ENCODE measurements around the gene FATE1. TPM values are rescaled to one million over a fixed set of nuclear protein-coding genes. Genes with fewer than 3 reads are reported as not detected.

Gene FATE1
- total RNA-seq, 2 donors from 2014 or later, result 1,003 TPM; not detected in 1

DNA sequence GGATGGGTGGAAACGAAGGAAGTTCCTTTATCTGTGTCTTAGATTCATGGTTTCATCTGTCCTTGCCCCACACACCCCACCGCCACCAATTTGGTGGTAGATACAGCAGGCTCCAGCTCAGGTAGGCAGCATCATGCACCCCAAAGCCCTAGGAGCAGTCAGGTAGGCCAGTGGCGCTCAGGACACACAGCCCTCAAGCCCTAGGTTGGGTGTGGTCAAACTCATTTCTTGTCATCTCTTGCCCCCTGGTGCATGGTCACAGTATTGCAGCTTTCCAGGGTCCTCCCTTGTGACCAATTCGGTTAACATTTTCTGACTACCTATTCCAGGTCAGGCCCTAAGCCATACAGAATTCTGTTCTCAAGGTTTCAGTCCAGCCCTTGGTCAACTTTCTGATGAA lies 35.0 kb upstream of the FATE1 start:
- Histone ChIP-seq H3K27ac (no peak overlapping the region), H3K9me3 (no peaks in the 10 kb centered on the region), H3K4me3 (no peak overlapping the region), H3K36me3 (no peaks in the 10 kb centered on the region), H3K4me1 (replicated peaks) (no peaks in the 10 kb centered on the region), H3K27me3 (replicated peaks; ENCODE audit: insufficient read depth) (no peaks in the 10 kb centered on the region)
- TF ChIP-seq POLR2A (IDR thresholded peaks at IDR 0.05) (no peak), CTCF (IDR thresholded peaks at IDR 0.05) (peak in 3 of 4 experiments; percentile 43 to 57 (median 52)), POLR2AphosphoS5 (IDR thresholded peaks at IDR 0.05) (no peak)
- peak; percentile 5 for DNase-seq (ENCODE audit: low spot score)
- 80% methylated on average over 2 of the region's 4 CpGs for WGBS
- intact Hi-C loops (cut with DNase I), result no loop called here

- no peaks in the 10 kb centered on the region for H3K4me1 ChIP-seq (replicated peaks)
- H3K4me3 ChIP-seq, result no peak overlapping the region
- H3K27me3 ChIP-seq (replicated peaks; ENCODE audit: insufficient read depth), result no peaks in the 10 kb centered on the region
- no peaks in the 10 kb centered on the region for H3K9me3 ChIP-seq
- no peaks in the 10 kb centered on the region for H3K36me3 ChIP-seq
- intact Hi-C loops (cut with DNase I), result no loop called here
- no peak for DNase-seq (ENCODE audit: low spot score)
- no peak overlapping the region for H3K27ac ChIP-seq
- no peak for TF ChIP-seq POLR2AphosphoS5 (IDR thresholded peaks at IDR 0.05)
Measured at GRCh38 chrX:151687635-151688034, 28.2 kb upstream of the FATE1 start.

- H3K36me3 ChIP-seq, result no peaks in the 10 kb centered on the region
- H3K4me1 ChIP-seq (replicated peaks), result no peaks in the 10 kb centered on the region
- no peaks in the 10 kb centered on the region for H3K27me3 ChIP-seq (replicated peaks; ENCODE audit: insufficient read depth)
- intact Hi-C loops (cut with DNase I), result no loop called here
- TF ChIP-seq POLR2AphosphoS5 (IDR thresholded peaks at IDR 0.05) (no peak), CTCF (IDR thresholded peaks at IDR 0.05) (no peak), POLR2A (IDR thresholded peaks at IDR 0.05) (no peak)
- no peaks in the 10 kb centered on the region for H3K9me3 ChIP-seq
- H3K27ac ChIP-seq, result no peak overlapping the region
- DNase-seq (ENCODE audit: low spot score), result no peak
- no peak overlapping the region for H3K4me3 ChIP-seq
Measured at GRCh38 chrX:151688695-151689094, 27.1 kb upstream of the FATE1 start.

- Histone ChIP-seq H3K9me3 (no peaks in the 10 kb centered on the region), H3K27ac (no peak overlapping the region), H3K4me1 (replicated peaks) (no peaks in the 10 kb centered on the region), H3K27me3 (replicated peaks; ENCODE audit: insufficient read depth) (no peaks in the 10 kb centered on the region), H3K4me3 (no peak overlapping the region), H3K36me3 (no peaks in the 10 kb centered on the region)
- 100% methylated on average over 4 of the region's 6 CpGs for WGBS
- no peak for DNase-seq (ENCODE audit: low spot score)
- intact Hi-C loops (cut with DNase I), result no loop called here
- TF ChIP-seq POLR2AphosphoS5 (IDR thresholded peaks at IDR 0.05) (no peak), POLR2A (IDR thresholded peaks at IDR 0.05) (no peak), CTCF (IDR thresholded peaks at IDR 0.05) (no peak)
Measured at GRCh38 chrX:151692825-151693224, 23.0 kb upstream of the FATE1 start.

GRCh38 chrX:151694121-151694520 lies 21.7 kb upstream of the FATE1 start:
- Histone ChIP-seq H3K4me3 (no peak overlapping the region), H3K27ac (no peak overlapping the region), H3K27me3 (replicated peaks; ENCODE audit: insufficient read depth) (no peaks in the 10 kb centered on the region), H3K9me3 (no peaks in the 10 kb centered on the region), H3K4me1 (replicated peaks) (no peaks in the 10 kb centered on the region), H3K36me3 (no peaks in the 10 kb centered on the region)
- TF ChIP-seq POLR2AphosphoS5 (IDR thresholded peaks at IDR 0.05), result no peak
- TF ChIP-seq CTCF (IDR thresholded peaks at IDR 0.05), result no peak
- no peak for TF ChIP-seq POLR2A (IDR thresholded peaks at IDR 0.05)
- intact Hi-C loops (cut with DNase I), result no loop called here
- no peak for DNase-seq (ENCODE audit: low spot score)
- WGBS, result 72% methylated on average over 12 of the region's 12 CpGs
